Daoy (cell line): ENCODE results near the gene PHF14. TPM values are rescaled to one million over a fixed set of nuclear protein-coding genes. Genes with fewer than 3 reads are reported as not detected.
A peak's percentile ranks its signal among the peaks of the same experiment; 100 is the strongest.
"Not testable (repeated sequence)": the region's sequence is repeated elsewhere in the genome, so short reads cannot be mapped to it uniquely, and the experiment has no call there.

Source experiments
- DNase-seq: peaks from one replicate; pipeline ENCODE4 v3.0.0-alpha.2; 2015; ENCODE audit warnings: low read depth
- total RNA-seq: library from RNA; depleted of rRNA; stranded (reverse); fragments of >200 nt; shearing (Covaris generic); gene quantifications from 2 replicates; pipeline ENCODE4 v1.2.3, GENCODE V29; 2014

The PHF14 gene
- total RNA-seq, 1 experiment from 2014 or later, result 38.6 TPM

- DNase-seq, result peak; percentile 33
These were observed 555 bp downstream of the PHF14 start for GRCh38 chr7:10973942-10974911.

GRCh38 chr7:10977113-10977512, 3.4 kb downstream of the PHF14 start:
- DNase-seq, result no peak

GRCh38 chr7:10981317-10981716, 7.6 kb downstream of the PHF14 start:
- DNase-seq, result no peak

GRCh38 chr7:10990748-10991147, 17.1 kb downstream of the PHF14 start:
- not testable (repeated sequence) for DNase-seq

GRCh38 chr7:10995482-10996166, 22.0 kb downstream of the PHF14 start:
- not testable (repeated sequence) for DNase-seq

GRCh38 chr7:10998996-10999757, 25.5 kb downstream of the PHF14 start:
- DNase-seq, result no peak

- DNase-seq, result no peak
These were observed 31.5 kb downstream of the PHF14 start for GRCh38 chr7:11005202-11005601.

- DNase-seq, result no peak
These were observed 32.6 kb downstream of the PHF14 start for GRCh38 chr7:11006291-11006690.

GRCh38 chr7:11009631-11010030, 36.0 kb downstream of the PHF14 start:
- no peak for DNase-seq

GRCh38 chr7:11021468-11021867, 47.8 kb downstream of the PHF14 start:
- no peak for DNase-seq

- no peak for DNase-seq
These were observed 53.0 kb downstream of the PHF14 start for GRCh38 chr7:11026452-11027359.

GRCh38 chr7:11035661-11036060, 62.0 kb downstream of the PHF14 start:
- DNase-seq, result no peak

GRCh38 chr7:11039974-11040373, 66.3 kb downstream of the PHF14 start:
- DNase-seq, result no peak

GRCh38 chr7:11054033-11054432, 80.4 kb downstream of the PHF14 start:
- DNase-seq, result no peak

- no peak for DNase-seq
These were observed 87.2 kb downstream of the PHF14 start for GRCh38 chr7:11060893-11061292.

- no peak for DNase-seq
These were observed 88.4 kb downstream of the PHF14 start for GRCh38 chr7:11062110-11062509.

- DNase-seq, result no peak
These were observed 95.9 kb downstream of the PHF14 start for GRCh38 chr7:11069591-11069990.

GRCh38 chr7:11077816-11078215, 104.1 kb downstream of the PHF14 start:
- DNase-seq, result no peak

- DNase-seq, result no peak
These were observed 104.7 kb downstream of the PHF14 start for GRCh38 chr7:11078247-11078834.

- DNase-seq, result no peak
These were observed 106.2 kb downstream of the PHF14 start for GRCh38 chr7:11079907-11080306.

- DNase-seq, result no peak
These were observed 108.4 kb downstream of the PHF14 start for GRCh38 chr7:11082121-11082520.
